COR-L47 (cell line): ENCODE measurements around the gene KCNF1.
"Not testable (repeated sequence)": the region's sequence is repeated elsewhere in the genome, so short reads cannot be mapped to it uniquely, and the experiment has no call there.

Source experiments
- DNase-seq: peaks from one replicate; lab custom pipeline; 2025; lab: John Stamatoyannopoulos, UW

Gene KCNF1

GRCh38 chr2:10939058-10939457, 27.3 kb downstream of the KCNF1 start:
- no peak for DNase-seq

GRCh38 chr2:10940596-10940995, 28.9 kb downstream of the KCNF1 start:
- no peak for DNase-seq

- no peak for DNase-seq
Measured at GRCh38 chr2:10941383-10941782, 29.6 kb downstream of the KCNF1 start.

GRCh38 chr2:10944799-10945198, 33.1 kb downstream of the KCNF1 start:
- no peak for DNase-seq

GRCh38 chr2:10946394-10946793, 34.7 kb downstream of the KCNF1 start:
- no peak for DNase-seq

- DNase-seq: no peak
Measured at GRCh38 chr2:10947005-10947440, 35.3 kb downstream of the KCNF1 start.

GRCh38 chr2:10947446-10948187, 35.9 kb downstream of the KCNF1 start:
- DNase-seq: no peak

GRCh38 chr2:10948188-10948564, 36.4 kb downstream of the KCNF1 start:
- no peak for DNase-seq

GRCh38 chr2:10948606-10949230, 37.0 kb downstream of the KCNF1 start:
- no peak for DNase-seq

GRCh38 chr2:10949835-10950234, 38.1 kb downstream of the KCNF1 start:
- DNase-seq: no peak

GRCh38 chr2:10951558-10952414, 40.1 kb downstream of the KCNF1 start:
- no peak for DNase-seq

GRCh38 chr2:10954416-10954815, 42.7 kb downstream of the KCNF1 start:
- no peak for DNase-seq

- no peak for DNase-seq
Measured at GRCh38 chr2:10954856-10955818, 43.4 kb downstream of the KCNF1 start.

GRCh38 chr2:10956006-10956790, 44.5 kb downstream of the KCNF1 start:
- DNase-seq: no peak

- DNase-seq: no peak
Measured at GRCh38 chr2:10957391-10957790, 45.7 kb downstream of the KCNF1 start.

GRCh38 chr2:10958452-10958851, 46.7 kb downstream of the KCNF1 start:
- not testable (repeated sequence) for DNase-seq

- no peak for DNase-seq
Measured at GRCh38 chr2:10960606-10961489, 49.1 kb downstream of the KCNF1 start.

- no peak for DNase-seq
Measured at GRCh38 chr2:10961490-10961875, 49.7 kb downstream of the KCNF1 start.

GRCh38 chr2:10962004-10962403, 50.3 kb downstream of the KCNF1 start:
- no peak for DNase-seq

GRCh38 chr2:10963155-10963554, 51.4 kb downstream of the KCNF1 start:
- DNase-seq: no peak
